Keratinocyte (primary cell): ENCODE results near the gene TMEM131. TPM values are rescaled to one million over a fixed set of nuclear protein-coding genes. Genes with fewer than 3 reads are reported as not detected.

Experiments used
- DNase-seq: peaks from one replicate; pipeline ENCODE4 v3.0.0-alpha.2; 2011; ENCODE audit warnings: low read depth, missing footprints, low spot score
- FAIRE-seq: peaks from 2 replicates; lab custom pipeline; 2011; peaks lifted over from hg19 to GRCh38; lab: Jason Lieb, UNC
- H2AFZ ChIP-seq: 2 replicates; pipeline ENCODE4 v1.6.0; 2012; ENCODE audit warnings: low read length, control low read depth, inconsistent platforms; ENCODE audit not compliant: control insufficient read depth
- H3K27ac ChIP-seq: 2 replicates; pipeline ENCODE4 v1.5.1; 2011; ENCODE audit warnings: low read length; ENCODE audit not compliant: control insufficient read depth, insufficient read depth
- H3K27me3 ChIP-seq: 3 replicates; pipeline ENCODE4 v1.6.0; 2011; ENCODE audit warnings: low read length; ENCODE audit not compliant: control insufficient read depth, insufficient read depth; ENCODE audit errors: extremely low read depth
- H3K36me3 ChIP-seq, 2 experiments: 2 replicates in 1 of 2; 3 replicates in 1 of 2; pipeline ENCODE4 v1.5.1; 2011; ENCODE audit warnings: low read length in 2 of 2, mild to moderate bottlenecking in 1 of 2; ENCODE audit not compliant: control insufficient read depth in 2 of 2, insufficient read depth in 2 of 2; ENCODE audit errors: extremely low read depth in 1 of 2
- H3K4me1 ChIP-seq: 3 replicates; pipeline ENCODE4 v1.5.1; 2011; ENCODE audit warnings: low read length; ENCODE audit not compliant: control insufficient read depth, insufficient read depth; ENCODE audit errors: extremely low read depth
- H3K4me2 ChIP-seq: 3 replicates; pipeline ENCODE4 v1.6.0; 2011; ENCODE audit warnings: low read depth, low read length; ENCODE audit not compliant: control insufficient read depth, insufficient read depth; ENCODE audit errors: extremely low read depth
- H3K4me3 ChIP-seq, 3 experiments: fragments of 200-600 bp in 1 of 3; sonication (generic) in 1 of 3; 2 replicates in 2 of 3; 3 replicates in 1 of 3; pipeline ENCODE4 v1.5.1; 2011 to 2016; ENCODE audit warnings: low read length in 3 of 3, mild to moderate bottlenecking in 3 of 3, control low read depth in 2 of 3, inconsistent platforms in 1 of 3, low read depth in 1 of 3, mixed read lengths in 1 of 3, mixed run types in 1 of 3, moderate library complexity in 1 of 3; ENCODE audit not compliant: control insufficient read depth in 2 of 3, insufficient read depth in 2 of 3; ENCODE audit errors: extremely low read depth in 1 of 3
- H3K79me2 ChIP-seq: 2 replicates; pipeline ENCODE4 v1.6.0; 2012; ENCODE audit warnings: low read length; ENCODE audit not compliant: control insufficient read depth, insufficient read depth
- H3K9ac ChIP-seq: 3 replicates; pipeline ENCODE4 v1.6.0; 2011; ENCODE audit warnings: low read length; ENCODE audit not compliant: control insufficient read depth, insufficient read depth; ENCODE audit errors: extremely low read depth
- H3K9me1 ChIP-seq: 3 replicates; pipeline ENCODE4 v1.6.0; 2011; ENCODE audit warnings: low read length; ENCODE audit not compliant: control insufficient read depth, insufficient read depth; ENCODE audit errors: extremely low read depth
- H3K9me3 ChIP-seq: 2 replicates; pipeline ENCODE4 v1.5.1; 2012; ENCODE audit warnings: low read depth, low read length; ENCODE audit not compliant: control insufficient read depth
- H4K20me1 ChIP-seq: 3 replicates; pipeline ENCODE4 v1.6.0; 2011; ENCODE audit warnings: low read length; ENCODE audit not compliant: control insufficient read depth, insufficient read depth; ENCODE audit errors: extremely low read depth
- EZH2 ChIP-seq: IDR thresholded peaks from one replicate; pipeline ENCODE4 v1.6.1; 2012; ENCODE audit warnings: inconsistent platforms, mild to moderate bottlenecking, low read length, moderate library complexity
- dilution Hi-C: fragments of 300-500 bp; cut with MboI; formaldehyde crosslinking; loops from one replicate; pipeline ENCODE4 v1.7.0; 2020; ENCODE audit warnings: low sequenced_read_pairs; ENCODE audit not compliant: extremely low pct_ligation_motif_present
- polyA plus RNA-seq, 5 experiments: library from polyadenylated mRNA; depleted of rRNA in 3 of 5; stranded (reverse) in 3 of 5; stranded (forward) in 1 of 5; unstranded in 1 of 5; fragments of >200 nt; gene quantifications; 1 replicate in 1 of 5; 2 replicates in 3 of 5; 3 replicates in 1 of 5; pipeline versions ENCODE4 v1.2.1 to v1.2.3, GENCODE V29; 2011 to 2012; ENCODE audit warnings: missing spikeins in 2 of 5, low read depth in 1 of 5, low replicate concordance in 1 of 5
- TF ChIP-seq, protein P1 (sequence below), 3 experiments: IDR thresholded peaks in 1 of 3; conservative IDR thresholded peaks in 1 of 3; optimal IDR thresholded peaks in 1 of 3; 2 replicates in 2 of 3; 3 replicates in 1 of 3; pipeline versions ENCODE3 to v1.5.1; 2011; ENCODE audit warnings: low read length in 3 of 3, mild to moderate bottlenecking in 3 of 3, moderate library complexity in 2 of 3, control low read depth in 1 of 3, inconsistent platforms in 1 of 3; ENCODE audit not compliant: insufficient read depth in 2 of 3; ENCODE audit errors: extremely low read depth in 1 of 3

The TMEM131 gene
- polyA plus RNA-seq, 1 donor (not counting 4 experiments of a cell fraction or from before 2014, with no cell fraction given) = 25.5 TPM

DNA sequence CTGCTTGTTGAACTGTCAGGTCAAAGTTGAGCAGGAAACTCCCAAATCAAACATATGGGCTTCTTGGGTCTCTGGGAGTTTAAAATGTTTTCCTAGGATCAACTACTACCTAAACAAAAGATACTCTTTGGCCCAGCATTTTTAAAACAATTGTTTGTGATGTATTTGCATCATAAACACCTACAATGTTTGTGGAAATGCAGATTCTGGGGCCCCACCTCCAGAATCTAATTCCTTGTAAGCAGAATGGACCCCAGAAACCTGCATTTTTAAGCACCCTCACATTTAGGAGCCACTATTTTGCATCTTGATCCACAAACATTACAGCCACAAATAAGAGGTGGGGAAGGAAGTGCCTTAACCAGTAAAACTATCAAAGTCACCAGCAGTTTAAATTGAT is 104.1 kb downstream of the TMEM131 start:
- Histone ChIP-seq H3K9ac (no peak overlapping the region), H4K20me1 (no peaks in the 10 kb centered on the region), H3K27me3 (no peaks in the 10 kb centered on the region), H3K79me2 (peaks cover 2% of the 10 kb centered on the region), H3K4me1 (peaks cover 2% of the 10 kb centered on the region), H3K36me3 (peaks cover 5 to 6% of the 10 kb centered on the region in 2 experiments), H3K9me1 (no peaks in the 10 kb centered on the region), H2AFZ (no peak overlapping the region), H3K27ac (no peak overlapping the region), H3K4me3 (no peak overlapping the region), H3K9me3 (no peaks in the 10 kb centered on the region), H3K4me2 (no peak overlapping the region)
- no peak for FAIRE-seq
- no peak for DNase-seq
- dilution Hi-C loops = no loop called here
- no peak for TF ChIP-seq EZH2
- TF ChIP-seq, protein P1, sequence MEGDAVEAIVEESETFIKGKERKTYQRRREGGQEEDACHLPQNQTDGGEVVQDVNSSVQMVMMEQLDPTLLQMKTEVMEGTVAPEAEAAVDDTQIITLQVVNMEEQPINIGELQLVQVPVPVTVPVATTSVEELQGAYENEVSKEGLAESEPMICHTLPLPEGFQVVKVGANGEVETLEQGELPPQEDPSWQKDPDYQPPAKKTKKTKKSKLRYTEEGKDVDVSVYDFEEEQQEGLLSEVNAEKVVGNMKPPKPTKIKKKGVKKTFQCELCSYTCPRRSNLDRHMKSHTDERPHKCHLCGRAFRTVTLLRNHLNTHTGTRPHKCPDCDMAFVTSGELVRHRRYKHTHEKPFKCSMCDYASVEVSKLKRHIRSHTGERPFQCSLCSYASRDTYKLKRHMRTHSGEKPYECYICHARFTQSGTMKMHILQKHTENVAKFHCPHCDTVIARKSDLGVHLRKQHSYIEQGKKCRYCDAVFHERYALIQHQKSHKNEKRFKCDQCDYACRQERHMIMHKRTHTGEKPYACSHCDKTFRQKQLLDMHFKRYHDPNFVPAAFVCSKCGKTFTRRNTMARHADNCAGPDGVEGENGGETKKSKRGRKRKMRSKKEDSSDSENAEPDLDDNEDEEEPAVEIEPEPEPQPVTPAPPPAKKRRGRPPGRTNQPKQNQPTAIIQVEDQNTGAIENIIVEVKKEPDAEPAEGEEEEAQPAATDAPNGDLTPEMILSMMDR (optimal IDR thresholded peaks at IDR 0.05 in 1 of 3, IDR thresholded peaks at IDR 0.05 in 1 of 3, conservative IDR thresholded peaks at IDR 0.05 in 1 of 3; ENCODE audit: extremely low read depth in 1 of 3, insufficient read depth in 2 of 3, low read length in 3 of 3) = no peak

DNA sequence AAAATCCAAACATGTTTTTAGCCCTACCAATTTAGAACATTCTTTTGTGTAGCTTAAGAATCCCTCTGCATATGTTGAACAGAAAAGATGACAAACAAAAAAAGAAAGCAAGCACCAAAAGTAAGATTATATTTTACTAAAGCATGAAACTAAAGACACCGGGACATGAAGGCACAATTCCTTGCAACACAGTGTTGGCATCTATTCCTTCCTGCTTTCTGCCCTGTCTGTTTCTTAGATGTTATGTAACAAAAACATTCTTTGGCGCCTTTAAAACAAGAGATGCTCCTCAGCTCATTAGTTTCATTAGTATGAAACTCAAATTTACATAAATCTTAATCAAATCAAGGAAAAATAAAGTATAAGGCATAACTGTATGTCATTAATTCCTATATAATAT is 106.6 kb downstream of the TMEM131 start:
- peaks cover 2% of the 10 kb centered on the region for H3K79me2 ChIP-seq
- peaks cover 2% of the 10 kb centered on the region for H3K4me1 ChIP-seq
- H4K20me1 ChIP-seq = no peaks in the 10 kb centered on the region
- H3K4me3 ChIP-seq = no peak overlapping the region
- FAIRE-seq (no peak), DNase-seq (no peak)
- no peak overlapping the region for H3K9ac ChIP-seq
- no peaks in the 10 kb centered on the region for H3K27me3 ChIP-seq
- no peak overlapping the region for H3K4me2 ChIP-seq
- dilution Hi-C loops = no loop called here
- TF ChIP-seq, protein P1 (optimal IDR thresholded peaks at IDR 0.05 in 1 of 3, IDR thresholded peaks at IDR 0.05 in 1 of 3, conservative IDR thresholded peaks at IDR 0.05 in 1 of 3; ENCODE audit: extremely low read depth in 1 of 3, insufficient read depth in 2 of 3, low read length in 3 of 3) = no peak
- TF ChIP-seq EZH2 = no peak
- H2AFZ ChIP-seq = no peak overlapping the region
- no peaks in the 10 kb centered on the region for H3K9me1 ChIP-seq
- no peak overlapping the region for H3K27ac ChIP-seq
- H3K9me3 ChIP-seq = no peaks in the 10 kb centered on the region
- H3K36me3 ChIP-seq = peaks cover 8 to 9% of the 10 kb centered on the region in 2 experiments
